SU-DHL-6 (cell line): ENCODE measurements around the gene P2RY12.

Experiments
- H2AFZ ChIP-seq: fragments of 200-600 bp; sonication (generic); 2 replicates; pipeline ENCODE4 v1.6.1; 2014; ENCODE audit warnings: low read depth, mild to moderate bottlenecking, moderate library complexity, mixed read lengths, antibody characterized with exemption, low read length; ENCODE audit not compliant: severe bottlenecking
- H3F3A ChIP-seq: fragments of 200-600 bp; shearing (Covaris generic); 2 replicates; pipeline ENCODE4 v1.6.0; 2016; ENCODE audit warnings: antibody characterized with exemption, mild to moderate bottlenecking; ENCODE audit not compliant: insufficient read depth
- H3K27ac ChIP-seq: fragments of 200-600 bp; sonication (generic); 2 replicates; pipeline ENCODE4 v1.5.1; 2016; ENCODE audit warnings: low read depth, mild to moderate bottlenecking, low read length, moderate library complexity, mixed read lengths
- H3K27me3 ChIP-seq: fragments of 200-600 bp; sonication (generic), shearing (Covaris generic); 2 replicates; pipeline ENCODE4 v1.6.0; 2014; ENCODE audit warnings: mild to moderate bottlenecking, low read length
- H3K36me3 ChIP-seq: fragments of 200-600 bp; sonication (generic); 2 replicates; pipeline ENCODE4 v1.6.1; 2014; ENCODE audit warnings: mild to moderate bottlenecking, low read length, mixed read lengths
- H3K4me2 ChIP-seq: fragments of 300-600, 200-600 bp; shearing (Covaris generic), sonication (generic); 2 replicates; pipeline ENCODE4 v1.6.0; 2014; ENCODE audit warnings: low read length, low read depth, mild to moderate bottlenecking; ENCODE audit not compliant: poor library complexity, severe bottlenecking
- H3K4me3 ChIP-seq: fragments of 200-600 bp; sonication (generic); 2 replicates; pipeline ENCODE4 v1.5.1; 2014; ENCODE audit warnings: antibody characterized with exemption, low read length, mild to moderate bottlenecking, mixed read lengths; ENCODE audit not compliant: insufficient read depth, poor library complexity, severe bottlenecking
- H3K79me2 ChIP-seq: fragments of 200-600 bp; sonication (generic); 2 replicates; pipeline ENCODE4 v1.6.1; 2014; ENCODE audit warnings: mild to moderate bottlenecking, low read length, moderate library complexity; ENCODE audit not compliant: insufficient read depth
- H3K9ac ChIP-seq: fragments of 200-600 bp; sonication (generic); 2 replicates; pipeline ENCODE4 v1.7.0; 2014; ENCODE audit warnings: mild to moderate bottlenecking, low read length
- H3K9me2 ChIP-seq: fragments of 200-600 bp; sonication (generic); replicated peaks from 2 replicates; pipeline ENCODE4 v1.6.1; 2014; ENCODE audit warnings: low read length; ENCODE audit not compliant: insufficient read depth
- H3K9me3 ChIP-seq: fragments of 200-600 bp; sonication (generic); 2 replicates; pipeline ENCODE4 v1.6.1; 2014; ENCODE audit warnings: low read length, mixed read lengths; ENCODE audit not compliant: insufficient read depth
- H4K20me1 ChIP-seq: fragments of 200-600 bp; sonication (generic); 2 replicates; pipeline ENCODE4 v1.6.1; 2014; ENCODE audit warnings: low read depth, mild to moderate bottlenecking, antibody characterized with exemption, low read length, moderate library complexity, mixed read lengths
- CTCF ChIP-seq: fragments of 200-600 bp; sonication (generic); IDR thresholded peaks from one replicate; pipeline ENCODE4 v1.5.1; 2017; ENCODE audit warnings: antibody characterized with exemption, mild to moderate bottlenecking, low read length, moderate library complexity; ENCODE audit not compliant: insufficient read depth, poor library complexity, severe bottlenecking
- EZH2phosphoT487 ChIP-seq: fragments of 200-600 bp; sonication (generic), shearing (Covaris generic); conservative IDR thresholded peaks from 2 replicates; pipeline ENCODE4 v1.6.1; 2018; ENCODE audit warnings: mild to moderate bottlenecking, antibody characterized with exemption, low read length, moderate library complexity, mixed read lengths

P2RY12 gene

GRCh38 chr3:151357463-151357850, 27.1 kb downstream of the P2RY12 start:
- Histone ChIP-seq H3K9me3 (no peaks in the 10 kb centered on the region), H2AFZ (no peak overlapping the region), H3K27me3 (no peaks in the 10 kb centered on the region), H3K9ac (no peak overlapping the region), H3K4me2 (no peak overlapping the region), H4K20me1 (no peaks in the 10 kb centered on the region), H3K4me3 (no peak overlapping the region), H3K27ac (no peak overlapping the region), H3K9me2 (no peaks in the 10 kb centered on the region), H3F3A (no peaks in the 10 kb centered on the region), H3K79me2 (no peaks in the 10 kb centered on the region), H3K36me3 (peaks cover 10% of the 10 kb centered on the region; the same call in 1 of the 2 replicates)
- TF ChIP-seq CTCF (no peak), EZH2phosphoT487 (no peak)

DNA sequence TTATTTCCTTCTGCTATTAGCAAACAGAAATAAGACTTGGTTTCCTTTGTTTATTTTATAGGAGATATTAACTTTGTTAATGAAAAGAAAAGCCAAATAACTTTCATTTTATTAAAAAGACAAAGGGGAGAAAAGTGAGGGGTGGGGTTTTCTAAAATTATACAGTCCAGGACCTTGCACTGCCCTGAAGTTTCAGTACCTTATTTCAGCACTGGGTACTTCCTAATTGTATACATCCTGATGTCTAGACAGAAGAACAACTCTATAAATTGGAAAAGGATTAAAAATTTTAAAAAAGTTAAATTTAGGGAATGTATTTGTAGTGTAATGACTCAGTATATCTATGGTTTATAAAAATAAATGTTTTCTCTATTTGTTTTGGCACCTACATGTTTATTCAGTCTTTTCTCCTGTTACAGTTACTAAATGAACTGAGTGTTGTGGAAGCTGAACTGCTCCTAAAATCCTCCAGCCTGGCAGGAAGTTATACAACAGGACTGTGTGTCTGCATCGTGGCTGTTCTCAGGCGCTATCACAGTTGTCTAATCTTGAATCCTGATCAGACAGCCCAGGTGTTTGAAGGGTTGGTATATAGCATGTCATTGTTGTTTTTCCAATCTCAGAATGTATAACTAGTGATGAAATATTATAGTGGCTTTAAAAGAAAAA, 27.6 kb downstream of the P2RY12 start:
- H3K27me3 ChIP-seq: no peaks in the 10 kb centered on the region
- TF ChIP-seq CTCF: no peak
- TF ChIP-seq EZH2phosphoT487: no peak
- H3K9ac ChIP-seq: no peak overlapping the region
- H3K4me3 ChIP-seq: no peak overlapping the region
- H3K27ac ChIP-seq: no peak overlapping the region
- H3K9me2 ChIP-seq: no peaks in the 10 kb centered on the region
- no peak overlapping the region for H2AFZ ChIP-seq
- H3K79me2 ChIP-seq: no peaks in the 10 kb centered on the region
- H3K4me2 ChIP-seq: no peak overlapping the region
- no peaks in the 10 kb centered on the region for H4K20me1 ChIP-seq
- no peaks in the 10 kb centered on the region for H3K9me3 ChIP-seq
- H3K36me3 ChIP-seq: peaks cover 10% of the 10 kb centered on the region; the same call in 1 of the 2 replicates
- H3F3A ChIP-seq: no peaks in the 10 kb centered on the region

- no peak overlapping the region for H3K9ac ChIP-seq
- H3K27ac ChIP-seq: no peak overlapping the region
- TF ChIP-seq CTCF: no peak
- TF ChIP-seq EZH2phosphoT487: no peak
- H3K4me2 ChIP-seq: no peak overlapping the region
- no peaks in the 10 kb centered on the region for H3K79me2 ChIP-seq
- no peak overlapping the region for H2AFZ ChIP-seq
- H3K9me3 ChIP-seq: no peaks in the 10 kb centered on the region
- no peaks in the 10 kb centered on the region for H3K36me3 ChIP-seq
- no peaks in the 10 kb centered on the region for H3K27me3 ChIP-seq
- no peaks in the 10 kb centered on the region for H3F3A ChIP-seq
- no peaks in the 10 kb centered on the region for H3K9me2 ChIP-seq
- no peak overlapping the region for H3K4me3 ChIP-seq
- no peaks in the 10 kb centered on the region for H4K20me1 ChIP-seq
These were observed 32.9 kb downstream of the P2RY12 start for GRCh38 chr3:151351648-151352047.
